ENCODE data around the gene CELF5. TPM values are rescaled to one million over a fixed set of nuclear protein-coding genes. Genes with fewer than 3 reads are reported as not detected.

Gene CELF5
- total RNA-seq: not detected

- peaks cover 0 to 16% of the 10 kb centered on the region in 2 donors for H3K27me3 ChIP-seq
- peak in 2 of 3 donors; percentile 45 to 56 for DNase-seq
- no peaks in the 10 kb centered on the region for H3K9me3 ChIP-seq
- no peak for TF ChIP-seq POLR2A (IDR thresholded peaks at IDR 0.05)
- TF ChIP-seq, protein P1, sequence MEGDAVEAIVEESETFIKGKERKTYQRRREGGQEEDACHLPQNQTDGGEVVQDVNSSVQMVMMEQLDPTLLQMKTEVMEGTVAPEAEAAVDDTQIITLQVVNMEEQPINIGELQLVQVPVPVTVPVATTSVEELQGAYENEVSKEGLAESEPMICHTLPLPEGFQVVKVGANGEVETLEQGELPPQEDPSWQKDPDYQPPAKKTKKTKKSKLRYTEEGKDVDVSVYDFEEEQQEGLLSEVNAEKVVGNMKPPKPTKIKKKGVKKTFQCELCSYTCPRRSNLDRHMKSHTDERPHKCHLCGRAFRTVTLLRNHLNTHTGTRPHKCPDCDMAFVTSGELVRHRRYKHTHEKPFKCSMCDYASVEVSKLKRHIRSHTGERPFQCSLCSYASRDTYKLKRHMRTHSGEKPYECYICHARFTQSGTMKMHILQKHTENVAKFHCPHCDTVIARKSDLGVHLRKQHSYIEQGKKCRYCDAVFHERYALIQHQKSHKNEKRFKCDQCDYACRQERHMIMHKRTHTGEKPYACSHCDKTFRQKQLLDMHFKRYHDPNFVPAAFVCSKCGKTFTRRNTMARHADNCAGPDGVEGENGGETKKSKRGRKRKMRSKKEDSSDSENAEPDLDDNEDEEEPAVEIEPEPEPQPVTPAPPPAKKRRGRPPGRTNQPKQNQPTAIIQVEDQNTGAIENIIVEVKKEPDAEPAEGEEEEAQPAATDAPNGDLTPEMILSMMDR (IDR thresholded peaks at IDR 0.05): peak; percentile 26 to 66 (median 51)
- no peak within 1 kb of the TSS for H3K27ac ChIP-seq
- peaks cover 0 to 5% (median 2%) of the 10 kb centered on the region in 4 donors for H3K4me1 ChIP-seq
- H3K4me3 ChIP-seq: peak within 1 kb of the TSS in 3 of 4 donors; percentile 25 to 44 (median 44)
- H3K36me3 ChIP-seq: no peaks in the 10 kb centered on the region
These were observed at the start of gene CELF5 for GRCh38 chr19:3224346-3225168. CELF5 (plus strand) TSS chr19:3224661; CDS start chr19:3224740, 79 bp downstream.

DNA sequence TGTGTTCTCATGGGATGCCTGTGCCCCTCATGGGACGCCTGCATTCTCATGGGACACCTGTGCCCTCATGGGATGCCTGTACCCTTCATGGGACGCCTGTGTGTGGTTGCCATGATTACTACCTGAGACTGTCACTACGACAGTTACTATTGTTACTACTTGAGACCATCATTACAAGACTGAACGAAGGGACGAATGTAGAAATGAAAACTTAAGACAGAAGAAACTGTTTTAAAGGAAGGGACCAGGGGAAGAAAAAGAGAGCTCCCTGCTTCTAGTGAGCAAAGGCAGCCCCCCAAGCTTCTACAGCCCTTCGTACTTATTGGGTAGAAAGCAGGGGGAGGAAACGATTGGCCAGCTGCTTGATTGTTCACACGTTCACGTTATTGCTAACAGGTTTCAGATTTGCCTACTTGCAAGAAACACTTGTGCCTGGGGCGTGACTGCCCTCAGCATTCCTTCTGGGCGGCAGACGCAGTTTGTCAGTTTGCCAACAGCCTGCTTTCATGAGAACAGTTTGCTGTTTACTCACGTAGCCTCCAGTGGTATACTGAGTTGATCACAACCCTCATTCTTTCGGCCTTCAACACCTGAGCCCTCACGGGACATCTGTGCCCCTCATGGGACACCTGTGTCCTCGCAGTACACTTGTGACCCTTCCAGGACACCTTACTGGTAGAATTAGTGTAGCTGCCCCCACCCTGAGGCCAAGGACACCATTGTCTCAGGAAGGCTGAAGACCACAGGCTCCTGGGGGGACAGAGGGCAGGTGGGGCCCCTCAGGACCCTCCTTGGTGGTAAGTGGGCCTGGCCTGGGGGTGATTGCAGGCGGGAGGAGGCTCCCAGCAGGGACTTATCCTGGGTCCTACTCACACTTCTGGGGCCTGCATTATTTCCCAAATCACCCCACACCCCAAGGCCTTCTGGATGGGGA lies 48.4 kb upstream of the CELF5 start:
- Histone ChIP-seq H3K4me1 (peaks cover 0 to 4% (median 2%) of the 10 kb centered on the region in 4 donors), H3K27ac (peak overlapping the region in 3 of 4 donors; percentile 9 to 49 (median 43)), H3K4me3 (no peak overlapping the region), H3K27me3 (no peaks in the 10 kb centered on the region), H3K36me3 (no peaks in the 10 kb centered on the region), H3K9me3 (peaks cover 0 to 4% (median 0%) of the 10 kb centered on the region in 4 donors)
- DNase-seq: peak; percentile 25 to 79 (median 61)
- TF ChIP-seq POLR2A (IDR thresholded peaks at IDR 0.05): no peak
- TF ChIP-seq, protein P1 (IDR thresholded peaks at IDR 0.05): no peak

DNA sequence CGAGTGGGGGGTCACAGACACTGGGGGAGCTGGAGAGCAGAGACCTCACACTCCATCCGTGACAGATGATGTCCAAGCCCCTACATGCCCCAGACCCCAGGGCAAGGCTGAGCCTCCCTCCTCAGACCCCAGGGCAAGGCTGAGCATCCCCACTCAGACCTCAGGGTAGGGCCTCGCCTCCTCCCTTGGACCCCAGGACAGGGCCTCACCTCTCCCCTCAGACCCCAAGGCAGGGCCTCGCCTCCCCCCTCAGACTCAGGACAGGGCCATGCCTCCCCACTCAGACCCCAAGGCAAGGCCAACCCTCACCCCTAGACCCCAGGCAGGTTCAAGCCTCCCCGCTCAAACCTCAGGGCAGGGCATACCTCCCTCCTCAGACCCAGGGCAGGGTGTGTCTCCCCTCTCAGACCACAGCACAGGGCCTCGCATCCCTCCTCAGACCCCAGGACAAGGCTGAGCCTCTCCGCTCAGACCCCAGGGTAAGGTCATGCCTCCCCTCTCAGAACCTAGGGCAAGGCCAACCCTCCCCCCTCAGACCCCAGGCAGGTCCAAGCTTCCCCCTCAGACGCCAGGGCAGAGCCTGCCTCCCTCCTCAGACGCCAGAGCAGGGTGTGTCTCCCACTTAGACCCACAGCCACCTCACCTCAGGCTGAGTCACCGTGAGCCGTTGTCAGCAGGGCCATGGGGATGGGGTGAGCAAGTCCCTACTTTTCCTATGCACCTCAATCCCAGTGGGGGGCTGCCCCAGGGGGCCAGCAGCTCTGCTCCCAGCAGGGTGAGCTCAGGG lies 47.6 kb upstream of the CELF5 start:
- H3K9me3 ChIP-seq: peaks cover 0 to 4% (median 0%) of the 10 kb centered on the region in 4 donors
- H3K4me1 ChIP-seq: peaks cover 0 to 6% (median 4%) of the 10 kb centered on the region in 4 donors
- DNase-seq: peak; percentile 32 to 68 (median 48)
- TF ChIP-seq POLR2A (IDR thresholded peaks at IDR 0.05): no peak
- TF ChIP-seq, protein P1 (IDR thresholded peaks at IDR 0.05): no peak
- peak overlapping the region in 2 of 4 donors; percentile 9 to 49 for H3K27ac ChIP-seq
- no peaks in the 10 kb centered on the region for H3K27me3 ChIP-seq
- no peak overlapping the region for H3K4me3 ChIP-seq
- no peaks in the 10 kb centered on the region for H3K36me3 ChIP-seq

GRCh38 chr19:3178377-3178972 lies 46.0 kb upstream of the CELF5 start, which contains the start of gene S1PR4:
S1PR4 (plus strand) TSS chr19:3178769; CDS start chr19:3178793, 24 bp downstream.
- H3K4me3 ChIP-seq: peak within 1 kb of the TSS; percentile 49 to 71 (median 53)
- no peaks in the 10 kb centered on the region for H3K27me3 ChIP-seq
- peaks cover 0 to 8% (median 4%) of the 10 kb centered on the region in 4 donors for H3K4me1 ChIP-seq
- TF ChIP-seq, protein P1 (IDR thresholded peaks at IDR 0.05): peak in 2 of 6 experiments; percentile 13 to 30
- peak; percentile 21 to 36 for TF ChIP-seq POLR2A (IDR thresholded peaks at IDR 0.05)
- peak; percentile 50 to 85 (median 79) for DNase-seq
- H3K27ac ChIP-seq: peak within 1 kb of the TSS; percentile 76 to 99 (median 80)
- no peaks in the 10 kb centered on the region for H3K9me3 ChIP-seq
- no peaks in the 10 kb centered on the region for H3K36me3 ChIP-seq
